Fibroblast of lung (primary cell): ENCODE measurements around the gene RBM33. TPM values are rescaled to one million over a fixed set of nuclear protein-coding genes. Genes with fewer than 3 reads are reported as not detected.

Experiments used
- DNase-seq, 2 donors: peaks; one replicate each; pipeline versions ENCODE4 v3.0.0 to v3.0.0-alpha.2; 2010; ENCODE audit warnings: low read depth in 2 of 2
- H2AFZ ChIP-seq: 2 replicates; pipeline ENCODE4 v1.5.1; 2012; ENCODE audit warnings: low read length, control low read depth, inconsistent platforms
- H3K27ac ChIP-seq: 2 replicates; pipeline ENCODE4 v1.5.1; 2011; ENCODE audit warnings: low read length, control low read depth; ENCODE audit not compliant: insufficient read depth
- H3K27me3 ChIP-seq: 2 replicates; pipeline ENCODE4 v1.5.1; 2011; ENCODE audit warnings: mild to moderate bottlenecking, low read length; ENCODE audit not compliant: control insufficient read depth, insufficient read depth
- H3K36me3 ChIP-seq: 2 replicates; pipeline ENCODE4 v1.5.1; 2011; ENCODE audit warnings: low read length; ENCODE audit not compliant: control insufficient read depth, insufficient read depth
- H3K4me1 ChIP-seq: 2 replicates; pipeline ENCODE4 v1.5.1; 2011; ENCODE audit warnings: low read length; ENCODE audit not compliant: control insufficient read depth, insufficient read depth; ENCODE audit errors: extremely low read depth
- H3K4me2 ChIP-seq: 2 replicates; pipeline ENCODE4 v1.5.1; 2011; ENCODE audit warnings: low read length, control low read depth; ENCODE audit not compliant: insufficient read depth; ENCODE audit errors: extremely low read depth
- H3K4me3 ChIP-seq, 4 experiments: fragments of 200-600 bp in 1 of 4; sonication (generic) in 1 of 4; replicated peaks in 1 of 4; 2 replicates each; pipeline ENCODE4 v1.5.1; 2011 to 2016; ENCODE audit warnings: low read length in 4 of 4, low read depth in 3 of 4, mild to moderate bottlenecking in 3 of 4, control low read depth in 2 of 4, inconsistent platforms in 1 of 4, mixed read lengths in 1 of 4; ENCODE audit not compliant: insufficient read depth in 1 of 4; ENCODE audit errors: control extremely low read depth in 1 of 4
- H3K79me2 ChIP-seq: 2 replicates; pipeline ENCODE4 v1.5.1; 2012; ENCODE audit warnings: mild to moderate bottlenecking, low read length, inconsistent platforms; ENCODE audit not compliant: control insufficient read depth, insufficient read depth
- H3K9ac ChIP-seq: 2 replicates; pipeline ENCODE4 v1.5.1; 2011; ENCODE audit warnings: mild to moderate bottlenecking, low read length, control low read depth; ENCODE audit not compliant: insufficient read depth
- H3K9me3 ChIP-seq: 2 replicates; pipeline ENCODE4 v1.5.1; 2012; ENCODE audit warnings: low read depth, low read length; ENCODE audit not compliant: control insufficient read depth, insufficient read depth
- H4K20me1 ChIP-seq: 2 replicates; pipeline ENCODE4 v1.5.1; 2011; ENCODE audit warnings: low read length; ENCODE audit not compliant: control insufficient read depth, insufficient read depth; ENCODE audit errors: extremely low read depth
- EZH2 ChIP-seq: IDR thresholded peaks from 2 replicates; pipeline ENCODE4 v1.5.1; 2012; ENCODE audit warnings: low read length, control low read depth, mild to moderate bottlenecking; ENCODE audit errors: missing control alignments
- polyA plus RNA-seq, 2 donors: library from polyadenylated mRNA; depleted of rRNA in 1 of 2; stranded (reverse) in 1 of 2; unstranded in 1 of 2; fragments of >200 nt; gene quantifications; 2 replicates each; pipeline ENCODE4 v1.2.1, GENCODE V29; 2011 to 2012; ENCODE audit warnings: missing spikeins in 1 of 2
- total RNA-seq: library from RNA; depleted of rRNA; stranded (reverse); fragments of >200 nt; gene quantifications from 2 replicates; pipeline ENCODE4 v1.2.1, GENCODE V29; 2014
- TF ChIP-seq, protein P1 (sequence below), 2 donors: IDR thresholded peaks in 1 of 2; conservative IDR thresholded peaks in 1 of 2; 1 replicate in 1 of 2; 2 replicates in 1 of 2; pipeline ENCODE4 v1.5.1; 2011 to 2012; ENCODE audit warnings: low read length in 2 of 2, control low read depth in 1 of 2, inconsistent platforms in 1 of 2, low read depth in 1 of 2, mild to moderate bottlenecking in 1 of 2

Gene RBM33
- total and polyA plus RNA-seq, 2 donors (not counting 1 experiment from before 2014, with no cell fraction given): 6.9 to 33.2 TPM

DNA sequence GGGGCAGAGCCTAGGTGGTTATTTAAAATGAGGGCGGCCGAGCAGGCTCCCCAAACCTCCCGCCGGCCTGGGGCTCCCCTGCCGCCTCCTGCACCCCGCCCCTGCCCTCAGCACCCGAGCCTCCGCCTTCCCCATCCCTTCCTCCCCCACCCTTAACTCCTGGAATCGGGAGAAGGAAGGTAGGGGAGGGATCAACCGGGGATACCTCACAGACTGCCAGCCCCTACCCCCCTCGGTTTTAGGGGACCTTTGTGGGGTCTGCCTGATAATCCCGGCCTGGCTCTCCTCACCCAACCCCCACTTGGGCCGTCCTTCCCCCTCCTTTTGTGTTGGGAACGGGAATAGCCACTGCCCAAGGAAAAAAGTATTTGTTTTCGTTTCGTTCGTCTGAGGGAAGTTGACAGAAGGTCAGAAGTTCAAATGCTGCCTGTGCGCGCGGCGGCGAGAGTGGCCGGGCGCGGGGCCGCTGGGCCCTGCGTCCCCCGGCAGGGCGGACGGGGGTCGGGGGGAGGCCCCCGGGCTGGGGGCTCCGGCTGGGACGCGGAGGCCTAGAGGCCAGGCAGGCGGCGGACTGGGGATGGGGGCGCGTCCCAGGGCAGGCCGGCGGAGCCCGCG is 165.0 kb downstream of the RBM33 start:
- no peak for DNase-seq
- no peak for TF ChIP-seq EZH2
- TF ChIP-seq, protein P1, sequence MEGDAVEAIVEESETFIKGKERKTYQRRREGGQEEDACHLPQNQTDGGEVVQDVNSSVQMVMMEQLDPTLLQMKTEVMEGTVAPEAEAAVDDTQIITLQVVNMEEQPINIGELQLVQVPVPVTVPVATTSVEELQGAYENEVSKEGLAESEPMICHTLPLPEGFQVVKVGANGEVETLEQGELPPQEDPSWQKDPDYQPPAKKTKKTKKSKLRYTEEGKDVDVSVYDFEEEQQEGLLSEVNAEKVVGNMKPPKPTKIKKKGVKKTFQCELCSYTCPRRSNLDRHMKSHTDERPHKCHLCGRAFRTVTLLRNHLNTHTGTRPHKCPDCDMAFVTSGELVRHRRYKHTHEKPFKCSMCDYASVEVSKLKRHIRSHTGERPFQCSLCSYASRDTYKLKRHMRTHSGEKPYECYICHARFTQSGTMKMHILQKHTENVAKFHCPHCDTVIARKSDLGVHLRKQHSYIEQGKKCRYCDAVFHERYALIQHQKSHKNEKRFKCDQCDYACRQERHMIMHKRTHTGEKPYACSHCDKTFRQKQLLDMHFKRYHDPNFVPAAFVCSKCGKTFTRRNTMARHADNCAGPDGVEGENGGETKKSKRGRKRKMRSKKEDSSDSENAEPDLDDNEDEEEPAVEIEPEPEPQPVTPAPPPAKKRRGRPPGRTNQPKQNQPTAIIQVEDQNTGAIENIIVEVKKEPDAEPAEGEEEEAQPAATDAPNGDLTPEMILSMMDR (conservative IDR thresholded peaks at IDR 0.05 in 1 of 2, IDR thresholded peaks at IDR 0.05 in 1 of 2; ENCODE audit: low read depth in 1 of 2, low read length in 2 of 2): no peak
- H3K27me3 ChIP-seq: peaks cover 55% of the 10 kb centered on the region

DNA sequence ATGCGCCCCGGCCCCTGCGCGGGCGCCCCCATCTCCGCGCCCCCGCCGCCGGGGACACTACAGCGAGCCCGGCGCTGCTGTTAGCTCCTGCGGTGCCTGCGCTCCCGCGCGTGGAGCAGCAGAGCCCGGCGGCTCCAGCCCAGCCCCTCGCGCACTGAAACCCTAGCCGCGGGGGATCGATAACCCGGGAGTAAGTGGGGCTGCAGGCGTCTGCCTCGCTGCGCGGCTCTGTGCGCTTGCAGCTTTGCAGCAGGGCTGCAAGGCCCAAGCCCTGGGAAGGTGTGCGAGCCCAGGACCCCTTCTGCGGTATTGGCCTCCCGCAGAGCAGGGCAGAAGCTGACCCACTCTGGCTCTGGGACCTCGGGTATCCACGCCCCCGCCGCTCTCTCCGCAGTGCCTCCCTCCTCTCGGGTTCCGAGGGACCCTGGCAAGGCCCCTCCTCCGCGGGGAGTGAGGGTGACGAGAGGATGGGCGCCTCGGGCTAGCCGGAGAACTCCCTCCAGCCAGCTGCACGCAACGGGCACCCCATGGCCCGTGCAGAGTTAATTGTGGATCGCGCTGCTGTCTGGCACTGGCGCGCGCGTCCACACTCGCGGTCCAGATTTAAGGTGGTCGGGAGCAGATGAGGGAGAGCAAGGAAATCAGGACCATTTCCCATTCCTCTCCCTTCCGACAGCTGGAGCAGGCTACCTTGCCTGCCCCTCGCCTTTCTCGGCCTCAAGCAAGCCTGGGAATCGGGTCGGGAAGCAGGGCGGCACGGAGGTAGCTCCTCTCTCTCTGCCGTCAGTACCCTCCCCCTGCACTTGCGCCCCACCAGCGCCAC is 165.7 kb downstream of the RBM33 start:
- H3K27ac ChIP-seq: no peak overlapping the region
- no peak overlapping the region for H3K9ac ChIP-seq
- H3K36me3 ChIP-seq: no peaks in the 10 kb centered on the region
- H3K4me1 ChIP-seq: no peaks in the 10 kb centered on the region
- no peak overlapping the region for H3K4me3 ChIP-seq
- peaks cover 58% of the 10 kb centered on the region for H3K27me3 ChIP-seq
- TF ChIP-seq, protein P1 (conservative IDR thresholded peaks at IDR 0.05 in 1 of 2, IDR thresholded peaks at IDR 0.05 in 1 of 2; ENCODE audit: low read depth in 1 of 2, low read length in 2 of 2): no peak
- TF ChIP-seq EZH2: peak; percentile 97
- no peaks in the 10 kb centered on the region for H4K20me1 ChIP-seq
- DNase-seq: no peak
- H3K9me3 ChIP-seq: no peaks in the 10 kb centered on the region
- no peak overlapping the region for H2AFZ ChIP-seq
- no peak overlapping the region for H3K4me2 ChIP-seq
- no peaks in the 10 kb centered on the region for H3K79me2 ChIP-seq

More for the DNA sequence above, 165.0 kb downstream of the RBM33 start:
- Histone ChIP-seq H4K20me1 (no peaks in the 10 kb centered on the region), H3K9ac (no peak overlapping the region), H3K4me1 (peaks cover 3% of the 10 kb centered on the region), H3K4me3 (peak overlapping the region in 1 of 4 experiments; percentile 19), H3K4me2 (peak overlapping the region; percentile 23), H3K9me3 (no peaks in the 10 kb centered on the region), H3K27ac (no peak overlapping the region), H3K79me2 (no peaks in the 10 kb centered on the region), H3K36me3 (no peaks in the 10 kb centered on the region), H2AFZ (no peak overlapping the region)

GRCh38 chr7:155810770-155811559 is 166.5 kb downstream of the RBM33 start:
- Histone ChIP-seq H3K27ac (no peak overlapping the region), H3K27me3 (peaks cover 58% of the 10 kb centered on the region), H3K4me3 (no peak overlapping the region), H3K4me1 (no peaks in the 10 kb centered on the region), H4K20me1 (no peaks in the 10 kb centered on the region), H3K4me2 (no peak overlapping the region), H3K9me3 (no peaks in the 10 kb centered on the region), H3K79me2 (no peaks in the 10 kb centered on the region), H3K9ac (no peak overlapping the region), H2AFZ (no peak overlapping the region), H3K36me3 (no peaks in the 10 kb centered on the region)
- DNase-seq: no peak
- TF ChIP-seq, protein P1 (conservative IDR thresholded peaks at IDR 0.05 in 1 of 2, IDR thresholded peaks at IDR 0.05 in 1 of 2; ENCODE audit: low read depth in 1 of 2, low read length in 2 of 2): no peak
- no peak for TF ChIP-seq EZH2
